GM04504 (cell line): Measurements from ENCODE around the gene PSMB3.
"Not testable (repeated sequence)": the region's sequence is repeated elsewhere in the genome, so short reads cannot be mapped to it uniquely, and the experiment has no call there.

ENCODE experiments used
- DNase-seq: peaks from one replicate; pipeline ENCODE4 v3.0.0-alpha.2; 2012; ENCODE audit warnings: low read depth

The PSMB3 gene

GRCh38 chr17:38749223-38750043, 3.1 kb upstream of the PSMB3 start:
- DNase-seq: no peak

- no peak for DNase-seq
These were observed 2.6 kb upstream of the PSMB3 start for GRCh38 chr17:38750044-38750311.

DNA sequence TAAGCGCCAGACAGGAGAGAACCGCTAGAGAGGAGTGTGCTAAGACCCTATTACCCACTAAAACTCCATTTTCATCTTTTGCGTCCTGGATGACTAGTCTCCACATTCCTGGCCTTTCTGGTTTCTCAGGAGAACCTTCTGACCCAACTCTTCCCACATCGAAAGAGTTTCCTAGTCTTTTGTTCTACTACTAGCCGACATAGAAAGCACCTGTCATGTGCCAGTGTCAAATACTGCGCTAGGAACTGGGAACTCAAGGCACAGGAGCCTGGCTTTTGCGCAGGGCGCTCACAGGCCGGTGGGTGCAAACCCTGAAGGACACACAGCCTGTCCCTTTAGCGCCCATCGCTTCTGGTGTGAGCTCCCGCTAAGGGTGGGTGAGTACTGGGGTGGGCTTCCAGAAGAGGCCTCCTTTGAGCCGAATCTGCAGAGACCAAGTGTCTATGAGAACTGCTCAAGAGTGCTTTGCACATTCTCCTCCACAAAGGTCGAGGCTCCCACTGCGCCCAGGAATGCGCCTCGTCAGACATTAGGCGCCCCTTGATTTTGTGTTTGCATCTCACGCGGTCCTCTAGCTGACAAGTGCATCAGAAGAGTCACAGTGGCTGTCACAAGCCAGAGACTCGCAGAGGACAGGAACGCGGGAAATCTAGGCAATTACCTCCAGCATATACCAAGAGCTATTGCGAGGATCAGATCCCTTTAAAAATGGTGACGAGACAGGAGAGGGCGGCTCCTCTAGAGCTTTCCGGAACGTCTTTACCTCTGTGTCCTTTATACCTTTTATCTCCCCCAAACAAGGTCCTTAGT, 2.0 kb upstream of the PSMB3 start:
- no peak for DNase-seq

DNA sequence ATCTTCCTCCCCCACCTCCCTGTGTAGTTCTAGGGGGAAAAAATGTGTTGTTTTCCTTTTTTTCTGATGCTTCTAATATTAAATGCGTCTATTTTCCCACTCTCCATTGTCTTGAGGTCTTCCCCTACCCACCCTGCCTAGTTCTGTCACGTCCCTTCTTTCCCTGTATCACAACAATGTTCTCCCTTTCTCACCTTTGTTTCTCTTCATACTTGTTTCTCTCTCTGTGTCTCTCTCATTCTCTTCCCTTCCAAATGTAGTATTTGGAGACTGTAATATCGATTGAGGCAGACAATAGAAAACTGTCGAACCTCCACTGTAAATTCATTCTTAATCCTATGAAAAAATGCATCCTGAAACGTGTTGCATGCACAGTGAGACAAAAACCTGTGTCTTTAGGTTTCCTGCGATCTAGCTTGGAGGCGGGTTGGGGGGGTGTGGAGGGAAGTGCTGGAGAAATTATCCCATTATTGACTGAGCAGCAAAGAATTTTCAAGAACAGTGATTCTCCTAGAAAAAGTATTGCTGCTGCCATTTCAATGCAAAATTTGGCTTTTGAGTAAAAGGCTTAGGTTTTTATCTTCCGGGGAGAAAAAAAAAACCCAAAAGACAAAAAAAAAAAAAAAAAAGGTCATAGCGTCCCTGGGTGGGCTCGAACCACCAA, 1.3 kb upstream of the PSMB3 start:
- no peak for DNase-seq

DNA sequence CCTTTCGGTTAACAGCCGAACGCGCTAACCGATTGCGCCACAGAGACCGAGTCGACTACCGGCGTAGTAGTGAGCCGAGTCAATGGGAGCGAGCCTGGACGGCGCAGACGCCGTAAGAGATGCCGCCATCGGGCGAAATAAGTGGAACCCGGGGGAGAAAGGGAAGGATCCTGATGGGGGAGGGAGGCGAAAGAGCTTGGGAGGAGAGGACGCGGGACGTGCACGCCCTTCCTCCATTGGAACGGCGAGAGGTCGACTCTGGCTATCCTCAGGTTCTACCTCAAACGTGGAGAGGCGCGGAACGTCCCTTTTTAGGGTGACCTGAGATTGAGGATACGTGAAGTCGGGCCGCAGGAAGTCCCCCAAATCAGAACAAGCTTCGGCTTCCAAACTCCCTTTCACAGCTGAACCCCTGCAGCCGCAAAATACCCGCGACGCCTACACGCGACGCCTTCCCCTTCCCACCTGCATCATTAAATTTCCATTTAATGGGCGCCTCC, 683 bp upstream of the PSMB3 start:
- no peak for DNase-seq

GRCh38 chr17:38753071-38753506, 548 bp downstream of the PSMB3 start:
- no peak for DNase-seq

GRCh38 chr17:38761612-38762011, 9.1 kb downstream of the PSMB3 start:
- no peak for DNase-seq

DNA sequence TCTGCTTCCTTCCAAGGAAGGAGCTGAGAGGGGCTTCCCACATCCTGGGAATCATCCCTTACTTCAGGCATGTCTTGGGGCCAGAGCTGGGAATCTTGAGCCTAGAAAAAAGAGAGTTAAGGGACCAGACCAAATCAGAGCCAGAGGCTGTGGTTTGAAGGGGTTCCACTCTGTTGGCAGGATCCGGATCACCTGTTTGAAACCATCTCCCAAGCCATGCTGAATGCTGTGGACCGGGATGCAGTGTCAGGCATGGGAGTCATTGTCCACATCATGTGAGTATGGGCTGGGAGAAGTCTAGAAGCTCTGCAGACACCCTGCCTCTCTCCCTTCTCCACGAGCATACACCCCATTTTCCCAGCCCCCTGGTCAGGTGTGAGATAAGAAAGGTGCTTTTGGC, 9.7 kb downstream of the PSMB3 start:
- no peak for DNase-seq

DNA sequence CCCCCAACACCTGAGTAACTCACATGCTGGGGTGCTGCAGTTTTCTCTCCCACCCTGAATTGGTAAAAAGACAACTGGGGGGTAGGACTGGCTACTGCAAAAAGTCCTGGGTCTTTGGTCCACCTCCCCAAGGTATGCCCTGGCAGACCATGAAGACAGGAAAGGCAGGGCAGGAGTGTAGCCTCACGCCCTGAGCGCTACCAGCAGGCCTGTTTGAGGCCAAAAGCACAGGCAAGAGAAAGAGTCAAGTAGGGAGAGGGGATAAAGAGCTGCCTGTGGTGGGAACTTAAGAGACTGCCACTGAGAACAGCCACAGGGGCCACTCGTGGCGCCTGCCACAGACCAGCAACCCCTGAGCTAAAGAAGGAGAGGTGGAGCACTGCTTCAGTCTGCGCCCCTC, 13.8 kb downstream of the PSMB3 start:
- DNase-seq: no peak

- no peak for DNase-seq
These were observed 15.9 kb downstream of the PSMB3 start for GRCh38 chr17:38768417-38768816.

- DNase-seq: no peak
These were observed 20.7 kb downstream of the PSMB3 start for GRCh38 chr17:38773258-38773657.

DNA sequence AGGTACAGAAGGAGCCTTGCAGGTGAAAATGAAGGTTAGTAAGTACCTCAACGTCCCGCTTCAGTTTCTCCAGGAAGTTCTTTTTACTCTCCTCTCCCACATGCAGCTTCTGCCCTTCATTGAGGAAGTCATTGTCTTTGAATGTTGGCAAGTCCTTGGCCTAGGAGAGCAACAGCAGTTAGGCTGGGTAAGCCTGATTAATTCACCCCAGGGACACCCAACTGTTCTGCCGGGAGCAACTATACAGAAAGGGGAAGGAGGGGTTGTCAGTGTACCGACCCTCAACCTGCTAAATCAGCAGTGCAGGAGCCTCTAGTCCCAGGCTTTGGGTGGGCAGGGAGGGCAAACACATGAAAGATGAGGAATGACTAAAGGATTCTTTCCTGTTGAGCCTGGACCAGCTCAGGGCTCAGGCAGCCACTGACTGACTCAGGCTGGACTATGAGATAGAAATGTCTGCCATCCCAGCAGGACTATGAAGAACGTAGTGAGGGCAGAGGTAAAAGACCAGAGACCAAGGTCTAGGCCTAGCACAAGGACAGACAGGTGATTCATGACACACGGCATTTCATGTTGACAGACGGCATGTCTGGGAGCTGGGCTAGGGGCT, 25.2 kb downstream of the PSMB3 start:
- no peak for DNase-seq

GRCh38 chr17:38779965-38780752, 27.6 kb downstream of the PSMB3 start:
- DNase-seq: no peak

DNA sequence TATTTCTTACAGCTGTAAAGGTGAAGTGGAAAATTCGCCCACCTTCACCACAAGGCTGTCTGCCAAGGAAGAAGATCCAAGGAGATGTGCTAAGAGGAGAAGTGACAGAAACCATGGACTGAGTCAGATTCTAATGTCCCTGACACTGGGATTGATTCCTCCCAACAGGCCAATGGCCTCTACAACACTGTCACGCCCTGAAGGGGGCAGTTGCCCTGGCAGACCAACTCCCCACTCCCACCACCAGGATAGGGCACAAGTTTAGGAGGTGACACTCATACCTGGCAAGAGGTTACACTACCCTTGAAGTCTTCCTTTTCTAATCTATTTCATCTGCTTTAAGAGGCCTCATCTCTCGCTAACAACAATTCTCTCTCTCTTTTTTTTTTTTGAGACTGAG, 30.7 kb downstream of the PSMB3 start:
- no peak for DNase-seq

DNA sequence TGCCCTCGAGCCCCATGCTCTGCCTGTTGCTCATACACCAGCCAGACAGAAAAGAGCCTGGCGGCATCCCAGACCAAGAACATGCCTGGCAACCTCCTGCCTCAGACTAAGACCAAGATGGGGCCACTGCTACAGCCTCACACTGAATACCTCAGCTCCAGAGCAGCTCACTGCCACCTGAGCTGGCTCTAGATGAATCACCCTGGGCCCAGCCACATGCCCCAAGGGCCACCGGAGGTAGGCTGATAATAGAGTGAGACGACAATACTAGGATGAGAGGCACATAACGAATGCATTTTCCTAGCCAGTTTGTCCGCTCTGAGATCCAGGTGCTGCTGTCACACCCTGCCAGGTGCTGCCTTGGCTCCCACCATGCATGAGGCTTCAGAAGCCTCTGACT, 33.8 kb downstream of the PSMB3 start:
- no peak for DNase-seq

- DNase-seq: not testable (repeated sequence)
These were observed 35.5 kb downstream of the PSMB3 start for GRCh38 chr17:38787999-38788398.

DNA sequence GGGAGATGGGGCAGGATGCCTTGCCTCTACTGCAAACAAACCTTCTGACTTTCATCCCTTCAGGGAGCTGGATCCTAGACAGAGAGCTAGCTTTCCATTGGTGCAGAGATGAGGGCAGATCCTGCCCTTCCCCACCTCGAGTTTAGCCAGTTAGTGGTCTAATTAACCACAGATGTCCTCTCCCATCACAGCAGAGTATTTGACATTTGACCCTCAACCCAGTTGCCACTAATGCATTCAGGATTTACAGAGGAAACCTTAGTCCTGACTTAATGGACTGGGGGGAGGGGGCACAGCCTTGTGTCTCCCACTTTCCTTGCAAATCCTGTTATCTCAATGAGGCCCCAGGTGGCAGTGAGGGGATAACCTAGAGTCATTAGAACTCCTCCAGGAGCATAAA, 36.6 kb downstream of the PSMB3 start:
- no peak for DNase-seq

GRCh38 chr17:38790148-38790707, 37.7 kb downstream of the PSMB3 start:
- not testable (repeated sequence) for DNase-seq

- no peak for DNase-seq
These were observed 38.6 kb downstream of the PSMB3 start for GRCh38 chr17:38791162-38791561.

GRCh38 chr17:38794221-38794620, 41.7 kb downstream of the PSMB3 start:
- DNase-seq: no peak

DNA sequence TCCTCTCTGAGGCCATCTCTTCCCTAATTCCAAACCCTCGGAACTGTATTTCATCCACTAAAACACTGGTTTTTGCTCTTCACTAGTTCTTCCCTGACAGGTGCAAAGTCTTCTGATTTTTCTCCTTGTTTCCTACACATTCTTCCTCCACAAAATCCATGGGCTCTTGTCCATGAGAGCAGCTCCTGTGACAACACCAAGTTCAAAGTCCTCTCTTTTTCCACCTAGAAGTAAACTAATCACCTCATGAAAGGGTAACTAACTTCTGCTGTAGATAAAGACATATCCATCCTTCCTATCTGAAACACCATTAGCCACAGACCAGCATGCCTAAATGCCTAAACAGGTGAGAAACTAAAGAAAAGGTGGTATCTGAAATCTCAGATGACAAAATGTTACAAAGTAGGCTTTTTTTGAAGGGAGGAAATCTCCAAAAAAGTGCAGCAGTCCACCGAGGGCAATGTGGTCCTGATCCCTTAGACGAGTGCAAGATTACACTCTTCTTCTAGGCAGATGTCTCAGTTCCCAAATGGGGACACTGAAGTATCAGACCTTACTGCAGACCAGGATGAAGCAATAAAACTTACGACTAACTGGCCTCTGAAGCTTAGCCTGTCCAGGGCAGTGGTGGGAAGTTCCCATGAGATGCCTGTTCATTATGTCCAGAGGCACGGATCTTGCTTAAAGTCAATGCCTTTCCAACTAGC, 44.1 kb downstream of the PSMB3 start:
- DNase-seq: no peak
